SU-DHL-6 (cell line): ENCODE measurements around the gene SLC11A2.

Experiments
- H2AFZ ChIP-seq: fragments of 200-600 bp; sonication (generic); 2 replicates; pipeline ENCODE4 v1.6.1; 2014; ENCODE audit warnings: low read depth, mild to moderate bottlenecking, moderate library complexity, mixed read lengths, antibody characterized with exemption, low read length; ENCODE audit not compliant: severe bottlenecking
- H3F3A ChIP-seq: fragments of 200-600 bp; shearing (Covaris generic); 2 replicates; pipeline ENCODE4 v1.6.0; 2016; ENCODE audit warnings: antibody characterized with exemption, mild to moderate bottlenecking; ENCODE audit not compliant: insufficient read depth
- H3K27ac ChIP-seq: fragments of 200-600 bp; sonication (generic); 2 replicates; pipeline ENCODE4 v1.5.1; 2016; ENCODE audit warnings: low read depth, mild to moderate bottlenecking, low read length, moderate library complexity, mixed read lengths
- H3K27me3 ChIP-seq: fragments of 200-600 bp; sonication (generic), shearing (Covaris generic); 2 replicates; pipeline ENCODE4 v1.6.0; 2014; ENCODE audit warnings: mild to moderate bottlenecking, low read length
- H3K36me3 ChIP-seq: fragments of 200-600 bp; sonication (generic); 2 replicates; pipeline ENCODE4 v1.6.1; 2014; ENCODE audit warnings: mild to moderate bottlenecking, low read length, mixed read lengths
- H3K4me2 ChIP-seq: fragments of 300-600, 200-600 bp; shearing (Covaris generic), sonication (generic); 2 replicates; pipeline ENCODE4 v1.6.0; 2014; ENCODE audit warnings: low read length, low read depth, mild to moderate bottlenecking; ENCODE audit not compliant: poor library complexity, severe bottlenecking
- H3K4me3 ChIP-seq: fragments of 200-600 bp; sonication (generic); 2 replicates; pipeline ENCODE4 v1.5.1; 2014; ENCODE audit warnings: antibody characterized with exemption, low read length, mild to moderate bottlenecking, mixed read lengths; ENCODE audit not compliant: insufficient read depth, poor library complexity, severe bottlenecking
- H3K79me2 ChIP-seq: fragments of 200-600 bp; sonication (generic); 2 replicates; pipeline ENCODE4 v1.6.1; 2014; ENCODE audit warnings: mild to moderate bottlenecking, low read length, moderate library complexity; ENCODE audit not compliant: insufficient read depth
- H3K9ac ChIP-seq: fragments of 200-600 bp; sonication (generic); 2 replicates; pipeline ENCODE4 v1.7.0; 2014; ENCODE audit warnings: mild to moderate bottlenecking, low read length
- H3K9me2 ChIP-seq: fragments of 200-600 bp; sonication (generic); replicated peaks from 2 replicates; pipeline ENCODE4 v1.6.1; 2014; ENCODE audit warnings: low read length; ENCODE audit not compliant: insufficient read depth
- H3K9me3 ChIP-seq: fragments of 200-600 bp; sonication (generic); 2 replicates; pipeline ENCODE4 v1.6.1; 2014; ENCODE audit warnings: low read length, mixed read lengths; ENCODE audit not compliant: insufficient read depth
- H4K20me1 ChIP-seq: fragments of 200-600 bp; sonication (generic); 2 replicates; pipeline ENCODE4 v1.6.1; 2014; ENCODE audit warnings: low read depth, mild to moderate bottlenecking, antibody characterized with exemption, low read length, moderate library complexity, mixed read lengths
- EZH2phosphoT487 ChIP-seq: fragments of 200-600 bp; sonication (generic), shearing (Covaris generic); conservative IDR thresholded peaks from 2 replicates; pipeline ENCODE4 v1.6.1; 2018; ENCODE audit warnings: mild to moderate bottlenecking, antibody characterized with exemption, low read length, moderate library complexity, mixed read lengths
- TF ChIP-seq, protein P1 (sequence below): fragments of 200-600 bp; sonication (generic); IDR thresholded peaks from one replicate; pipeline ENCODE4 v1.5.1; 2017; ENCODE audit warnings: antibody characterized with exemption, mild to moderate bottlenecking, low read length, moderate library complexity; ENCODE audit not compliant: insufficient read depth, poor library complexity, severe bottlenecking

Gene SLC11A2

DNA sequence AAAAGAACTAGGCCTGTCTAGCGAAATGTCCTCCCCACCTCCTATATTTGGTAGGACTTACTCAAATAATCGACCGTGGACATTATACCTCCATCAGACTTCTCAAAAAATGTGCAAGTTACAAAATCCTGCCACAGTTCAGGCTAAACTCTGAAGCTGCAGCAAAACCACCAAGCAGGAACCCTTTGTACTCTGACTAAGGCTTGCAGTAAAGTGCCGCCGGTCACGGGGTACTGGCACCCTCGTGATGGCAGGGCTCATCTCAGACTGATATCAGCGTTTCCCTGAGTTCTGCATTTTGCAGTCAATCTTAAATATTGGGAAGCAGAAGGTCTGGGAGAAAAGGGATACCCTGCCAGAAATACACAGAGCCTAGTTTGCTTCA lies 17.1 kb downstream of the SLC11A2 start:
- no peaks in the 10 kb centered on the region for H3K27me3 ChIP-seq
- H3K4me2 ChIP-seq: no peak overlapping the region
- H4K20me1 ChIP-seq: no peaks in the 10 kb centered on the region
- no peak overlapping the region for H3K27ac ChIP-seq
- H3K9me2 ChIP-seq: no peaks in the 10 kb centered on the region
- H3K9ac ChIP-seq: no peak overlapping the region
- no peaks in the 10 kb centered on the region for H3F3A ChIP-seq
- no peak overlapping the region for H3K4me3 ChIP-seq
- H2AFZ ChIP-seq: no peak overlapping the region
- peaks cover 18% of the 10 kb centered on the region; the same call in 1 of the 2 replicates for H3K79me2 ChIP-seq
- H3K9me3 ChIP-seq: no peaks in the 10 kb centered on the region
- no peaks in the 10 kb centered on the region for H3K36me3 ChIP-seq
- no peak for TF ChIP-seq EZH2phosphoT487
- TF ChIP-seq, protein P1, sequence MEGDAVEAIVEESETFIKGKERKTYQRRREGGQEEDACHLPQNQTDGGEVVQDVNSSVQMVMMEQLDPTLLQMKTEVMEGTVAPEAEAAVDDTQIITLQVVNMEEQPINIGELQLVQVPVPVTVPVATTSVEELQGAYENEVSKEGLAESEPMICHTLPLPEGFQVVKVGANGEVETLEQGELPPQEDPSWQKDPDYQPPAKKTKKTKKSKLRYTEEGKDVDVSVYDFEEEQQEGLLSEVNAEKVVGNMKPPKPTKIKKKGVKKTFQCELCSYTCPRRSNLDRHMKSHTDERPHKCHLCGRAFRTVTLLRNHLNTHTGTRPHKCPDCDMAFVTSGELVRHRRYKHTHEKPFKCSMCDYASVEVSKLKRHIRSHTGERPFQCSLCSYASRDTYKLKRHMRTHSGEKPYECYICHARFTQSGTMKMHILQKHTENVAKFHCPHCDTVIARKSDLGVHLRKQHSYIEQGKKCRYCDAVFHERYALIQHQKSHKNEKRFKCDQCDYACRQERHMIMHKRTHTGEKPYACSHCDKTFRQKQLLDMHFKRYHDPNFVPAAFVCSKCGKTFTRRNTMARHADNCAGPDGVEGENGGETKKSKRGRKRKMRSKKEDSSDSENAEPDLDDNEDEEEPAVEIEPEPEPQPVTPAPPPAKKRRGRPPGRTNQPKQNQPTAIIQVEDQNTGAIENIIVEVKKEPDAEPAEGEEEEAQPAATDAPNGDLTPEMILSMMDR: no peak

- TF ChIP-seq, protein P1: no peak
- no peak for TF ChIP-seq EZH2phosphoT487
Measured at GRCh38 chr12:51008329-51009055, 17.7 kb downstream of the SLC11A2 start.

GRCh38 chr12:51005671-51006070 lies 20.5 kb downstream of the SLC11A2 start:
- H3K27ac ChIP-seq: no peak overlapping the region
- no peak overlapping the region for H2AFZ ChIP-seq
- H3K36me3 ChIP-seq: no peaks in the 10 kb centered on the region
- no peaks in the 10 kb centered on the region for H3K27me3 ChIP-seq
- H3K4me2 ChIP-seq: no peak overlapping the region
- no peak for TF ChIP-seq EZH2phosphoT487
- TF ChIP-seq, protein P1: no peak
- no peaks in the 10 kb centered on the region for H4K20me1 ChIP-seq
- H3K79me2 ChIP-seq: no peaks in the 10 kb centered on the region; the same call in 1 of the 2 replicates
- no peak overlapping the region for H3K9ac ChIP-seq
- no peaks in the 10 kb centered on the region for H3K9me3 ChIP-seq
- H3F3A ChIP-seq: no peaks in the 10 kb centered on the region
- no peak overlapping the region for H3K4me3 ChIP-seq
- no peaks in the 10 kb centered on the region for H3K9me2 ChIP-seq

More at GRCh38 chr12:51008329-51009055, 17.7 kb downstream of the SLC11A2 start:
- no peak overlapping the region for H3K4me3 ChIP-seq
- no peaks in the 10 kb centered on the region for H3K27me3 ChIP-seq
- no peaks in the 10 kb centered on the region for H3K36me3 ChIP-seq
- H3F3A ChIP-seq: no peaks in the 10 kb centered on the region
- H3K9me3 ChIP-seq: no peaks in the 10 kb centered on the region
- H3K79me2 ChIP-seq: peaks cover 18% of the 10 kb centered on the region; the same call in 1 of the 2 replicates
- H2AFZ ChIP-seq: no peak overlapping the region
- no peak overlapping the region for H3K27ac ChIP-seq
- H4K20me1 ChIP-seq: no peaks in the 10 kb centered on the region
- H3K9ac ChIP-seq: no peak overlapping the region
- no peak overlapping the region for H3K4me2 ChIP-seq
- no peaks in the 10 kb centered on the region for H3K9me2 ChIP-seq
